ENCODE data around the gene DPH2. TPM values are rescaled to one million over a fixed set of nuclear protein-coding genes. Genes with fewer than 3 reads are reported as not detected.
A peak's percentile ranks its signal among the peaks of the same experiment; 100 is the strongest.

DPH2 gene
- total and polyA plus RNA-seq, 12 donors = 12.0 to 48.0 (median 24.5) TPM

- Histone ChIP-seq H3K4me1 (replicated peaks in 1 of 2) (peaks cover 6 to 7% of the 10 kb centered on the region in 2 donors), H3K36me3 (replicated peaks in 1 of 2) (no peaks in the 10 kb centered on the region), H3K27ac (no peak overlapping the region), H3K4me3 (no peak overlapping the region), H3K27me3 (no peaks in the 10 kb centered on the region), H3K9me3 (replicated peaks in 1 of 3) (no peaks in the 10 kb centered on the region)
- no peak for DNase-seq
- 85 to 89% (median 87%) methylated on average over 6 of the region's 6 CpGs for WGBS, 4 donors
- intact Hi-C loops (cut with DNase I) = no loop called here
- TF ChIP-seq CTCF (IDR thresholded peaks at IDR 0.05) (no peak), POLR2A (IDR thresholded peaks at IDR 0.05) (no peak)
These were observed 16.9 kb downstream of the DPH2 start for GRCh38 chr1:43986712-43987111.

- Histone ChIP-seq H3K27ac (no peak overlapping the region), H3K36me3 (replicated peaks in 1 of 2) (no peaks in the 10 kb centered on the region), H3K4me1 (replicated peaks in 1 of 2) (peaks cover 7 to 11% of the 10 kb centered on the region in 2 donors), H3K27me3 (no peaks in the 10 kb centered on the region), H3K4me3 (no peak overlapping the region), H3K9me3 (replicated peaks in 1 of 3) (no peaks in the 10 kb centered on the region)
- intact Hi-C loops (cut with DNase I) = no loop called here
- no peak for DNase-seq
- TF ChIP-seq CTCF (IDR thresholded peaks at IDR 0.05) (no peak), POLR2A (IDR thresholded peaks at IDR 0.05) (no peak)
- 83 to 93% (median 87%) methylated on average over 6 of the region's 6 CpGs for WGBS, 4 donors
These were observed 17.5 kb downstream of the DPH2 start for GRCh38 chr1:43987159-43987902.

GRCh38 chr1:43990271-43991199 lies 20.7 kb downstream of the DPH2 start:
- Histone ChIP-seq H3K4me1 (replicated peaks in 1 of 2) (peaks cover 7 to 11% of the 10 kb centered on the region in 2 donors), H3K4me3 (peak overlapping the region in 1 of 4 donors; percentile 73), H3K9me3 (replicated peaks in 1 of 3) (no peaks in the 10 kb centered on the region), H3K27me3 (no peaks in the 10 kb centered on the region), H3K36me3 (replicated peaks in 1 of 2) (no peaks in the 10 kb centered on the region), H3K27ac (peak overlapping the region; percentile 20 to 82 (median 79))
- intact Hi-C loops (cut with DNase I) = no loop called here
- TF ChIP-seq POLR2A (IDR thresholded peaks at IDR 0.05) (no peak), CTCF (IDR thresholded peaks at IDR 0.05) (no peak)
- DNase-seq = peak in 1 of 7 donors; percentile 25
- WGBS, 4 donors = 65 to 81% (median 73%) methylated on average over 12 to 19 of the region's 19 CpGs

GRCh38 chr1:43991200-43991475 lies 21.3 kb downstream of the DPH2 start:
- Histone ChIP-seq H3K9me3 (replicated peaks in 1 of 3) (no peaks in the 10 kb centered on the region), H3K27ac (peak overlapping the region; percentile 20 to 82 (median 79)), H3K4me3 (peak overlapping the region in 2 of 4 donors; percentile 72 to 73), H3K27me3 (no peaks in the 10 kb centered on the region), H3K36me3 (replicated peaks in 1 of 2) (no peaks in the 10 kb centered on the region), H3K4me1 (replicated peaks in 1 of 2) (peaks cover 7 to 11% of the 10 kb centered on the region in 2 donors)
- TF ChIP-seq POLR2A (IDR thresholded peaks at IDR 0.05) (no peak), CTCF (IDR thresholded peaks at IDR 0.05) (no peak)
- intact Hi-C loops (cut with DNase I) = no loop called here
- WGBS, 4 donors = 0 to 3% (median 2%) methylated on average over 4 to 10 of the region's 10 CpGs
- no peak for DNase-seq

Measured in adrenal gland (tissue), 12 donors.